ENCODE data around the gene COPG2.
"Not testable (repeated sequence)": the region's sequence is repeated elsewhere in the genome, so short reads cannot be mapped to it uniquely, and the experiment has no call there.

The COPG2 gene

GRCh38 chr7:130649004-130649790 lies 19.4 kb downstream of the COPG2 start:
- peak; percentile 76 to 87 for ATAC-seq

- no peak for ATAC-seq
These were observed 20.0 kb downstream of the COPG2 start for GRCh38 chr7:130648580-130648979.

- ATAC-seq, result no peak
These were observed 26.2 kb downstream of the COPG2 start for GRCh38 chr7:130642383-130642782.

- ATAC-seq, result no peak
These were observed 27.1 kb downstream of the COPG2 start for GRCh38 chr7:130641497-130641896.

GRCh38 chr7:130641040-130641439 lies 27.5 kb downstream of the COPG2 start:
- no peak for ATAC-seq

GRCh38 chr7:130639388-130639787 lies 29.2 kb downstream of the COPG2 start:
- ATAC-seq, result no peak

GRCh38 chr7:130632111-130632510 lies 36.4 kb downstream of the COPG2 start:
- ATAC-seq, result no peak

GRCh38 chr7:130628901-130629300 lies 39.6 kb downstream of the COPG2 start:
- ATAC-seq, result no peak

GRCh38 chr7:130627775-130628174 lies 40.8 kb downstream of the COPG2 start:
- no peak for ATAC-seq

- ATAC-seq, result no peak
These were observed 45.7 kb downstream of the COPG2 start for GRCh38 chr7:130622866-130623265.

GRCh38 chr7:130615583-130615982 lies 53.0 kb downstream of the COPG2 start:
- ATAC-seq, result no peak

- no peak for ATAC-seq
These were observed 54.1 kb downstream of the COPG2 start for GRCh38 chr7:130614449-130614848.

- ATAC-seq, result no peak
These were observed 57.3 kb downstream of the COPG2 start for GRCh38 chr7:130611218-130611617.

GRCh38 chr7:130607066-130607465 lies 61.5 kb downstream of the COPG2 start:
- not testable (repeated sequence) for ATAC-seq

- ATAC-seq, result no peak
These were observed 62.4 kb downstream of the COPG2 start for GRCh38 chr7:130606161-130606560.

GRCh38 chr7:130598056-130598455 lies 70.5 kb downstream of the COPG2 start:
- no peak for ATAC-seq

- no peak for ATAC-seq
These were observed 72.6 kb downstream of the COPG2 start for GRCh38 chr7:130595986-130596385.

- ATAC-seq, result no peak
These were observed 75.5 kb downstream of the COPG2 start for GRCh38 chr7:130593033-130593432.

- ATAC-seq, result not testable (repeated sequence)
These were observed 77.1 kb downstream of the COPG2 start for GRCh38 chr7:130591464-130591863.

GRCh38 chr7:130585932-130586331 lies 82.6 kb downstream of the COPG2 start:
- not testable (repeated sequence) for ATAC-seq

GRCh38 chr7:130575110-130575509 lies 93.4 kb downstream of the COPG2 start:
- not testable (repeated sequence) for ATAC-seq

- not testable (repeated sequence) for ATAC-seq
These were observed 98.4 kb downstream of the COPG2 start for GRCh38 chr7:130570144-130570543.

GRCh38 chr7:130566898-130567280 lies 101.7 kb downstream of the COPG2 start:
- ATAC-seq, result no peak

GRCh38 chr7:130566168-130566897 lies 102.2 kb downstream of the COPG2 start:
- ATAC-seq, result no peak
